Activated T-cell treated with anti-CD3 and anti-CD28 coated beads, Interleukin-2, amount 50 U/mL, for 1 hour (primary cell): ENCODE results near the gene RAMP2.
A peak's percentile ranks its signal among the peaks of the same experiment; 100 is the strongest.
"Not testable (repeated sequence)": the region's sequence is repeated elsewhere in the genome, so short reads cannot be mapped to it uniquely, and the experiment has no call there.

ENCODE experiments used
- DNase-seq: peaks from one replicate; pipeline ENCODE4 v3.0.0-alpha.2; 2020

RAMP2 gene, protein sequence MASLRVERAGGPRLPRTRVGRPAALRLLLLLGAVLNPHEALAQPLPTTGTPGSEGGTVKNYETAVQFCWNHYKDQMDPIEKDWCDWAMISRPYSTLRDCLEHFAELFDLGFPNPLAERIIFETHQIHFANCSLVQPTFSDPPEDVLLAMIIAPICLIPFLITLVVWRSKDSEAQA

DNA sequence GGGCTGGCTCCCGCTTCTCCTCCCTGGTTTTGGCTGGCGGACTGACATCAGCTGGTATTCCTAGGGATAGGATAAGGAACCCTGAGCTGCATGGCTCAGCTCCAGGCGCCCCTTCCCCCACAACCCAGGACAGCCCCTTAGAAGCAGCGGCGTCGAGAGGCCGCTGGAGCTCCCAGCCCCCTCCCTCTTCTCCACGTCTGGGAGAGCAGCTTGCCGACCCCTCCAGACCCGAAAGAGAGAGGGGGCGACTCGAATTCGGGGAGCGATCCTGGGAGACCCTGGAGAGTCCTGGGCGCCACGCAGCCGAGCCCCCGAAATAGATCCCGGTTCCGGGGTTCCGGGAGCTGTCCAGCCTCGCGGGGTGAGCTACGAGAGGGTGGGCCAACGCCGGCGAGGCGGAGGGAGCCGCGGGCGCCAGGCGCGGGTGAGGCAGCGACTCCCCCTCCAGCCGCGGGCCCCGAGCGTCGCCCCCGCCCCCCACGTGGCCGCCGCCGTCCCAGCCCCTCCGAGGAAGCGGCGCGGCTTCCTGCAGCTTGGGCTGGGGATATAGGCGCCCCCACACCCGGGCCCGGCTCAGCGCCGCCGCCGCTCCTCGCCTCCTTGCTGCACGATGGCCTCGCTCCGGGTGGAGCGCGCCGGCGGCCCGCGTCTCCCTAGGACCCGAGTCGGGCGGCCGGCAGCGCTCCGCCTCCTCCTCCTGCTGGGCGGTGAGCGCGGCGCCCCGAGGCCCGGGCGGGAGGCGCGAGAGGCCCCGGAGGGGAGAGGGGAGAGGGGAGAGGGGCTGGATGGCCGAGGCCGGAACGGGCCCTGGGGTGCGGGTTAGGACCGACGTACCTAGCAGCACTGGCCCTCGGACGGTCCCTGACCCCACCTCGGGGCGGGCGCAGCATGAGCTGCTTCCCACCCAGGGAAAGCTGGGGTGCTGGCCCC is at the start of gene RAMP2:
Gene RAMP2, plus strand, starts transcription at position 576 of the 930 bp plus-strand sequence. Its CDS starts 35 bp downstream, at position 611.
- DNase-seq = no peak

DNA sequence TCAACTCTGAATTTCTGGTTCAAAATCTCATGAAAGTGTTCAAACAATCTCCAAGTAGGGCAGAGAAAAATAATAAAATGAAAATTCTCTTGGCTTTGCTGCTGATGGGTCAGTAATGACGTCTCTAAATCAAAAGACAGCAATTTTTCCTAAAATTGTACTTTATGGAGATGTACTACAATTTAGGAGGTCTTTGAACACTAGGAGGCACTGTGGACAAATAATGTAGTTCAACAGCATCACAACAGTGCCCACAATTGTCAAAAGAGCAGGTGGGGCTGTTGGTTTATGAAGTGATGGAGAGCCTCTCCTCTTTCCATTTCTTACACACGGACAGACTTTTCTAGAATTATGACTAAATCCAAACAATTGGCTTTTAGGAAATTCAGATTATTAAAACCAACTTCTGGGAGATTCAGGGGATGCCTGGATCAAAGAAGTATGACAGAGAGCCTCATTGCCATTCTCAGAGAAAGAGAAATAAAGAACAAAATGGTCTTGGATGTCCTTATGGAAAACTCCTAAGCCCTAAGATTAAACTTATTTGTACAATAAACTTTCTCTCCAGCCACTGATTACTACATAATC is 39.9 kb upstream of the RAMP2 start:
- DNase-seq = no peak

DNA sequence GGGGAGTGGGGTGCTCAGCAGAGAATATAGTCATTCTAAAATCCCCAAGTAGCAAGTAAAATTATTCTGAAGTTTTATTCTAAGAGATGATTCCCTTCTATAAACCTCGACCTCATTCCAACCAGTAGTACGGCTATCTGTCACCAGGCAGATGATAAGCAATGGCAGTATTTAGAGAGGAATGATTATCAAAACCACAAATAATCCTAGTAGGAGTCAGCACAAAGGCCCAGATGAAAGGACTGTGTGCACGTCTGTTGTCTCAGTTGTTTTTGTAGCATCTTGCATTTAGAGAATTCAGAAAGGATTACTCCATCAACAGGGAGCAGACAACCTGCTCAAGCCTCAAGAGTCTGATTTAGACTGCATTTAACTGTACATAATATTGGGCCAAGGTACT is 37.4 kb upstream of the RAMP2 start:
- no peak for DNase-seq

DNA sequence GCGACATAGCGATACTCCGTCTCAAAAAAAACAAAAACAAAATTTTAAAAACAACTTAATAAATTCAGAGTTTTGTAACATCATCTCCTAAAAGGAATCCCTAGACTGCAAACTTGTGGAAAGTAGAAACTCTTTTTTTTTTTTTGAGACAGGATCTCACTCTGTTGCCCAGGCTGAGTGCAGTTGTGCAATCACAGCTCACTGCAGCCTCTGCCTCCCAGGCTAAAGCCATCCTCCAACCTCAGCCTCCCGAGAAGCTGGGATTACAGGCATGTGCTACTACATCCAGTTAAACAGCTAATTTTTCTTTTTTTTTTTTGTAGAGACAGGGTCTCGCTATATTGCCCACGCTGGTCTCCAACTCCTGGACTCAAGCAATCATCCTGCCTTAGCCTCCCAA is 35.9 kb upstream of the RAMP2 start:
- DNase-seq = no peak

DNA sequence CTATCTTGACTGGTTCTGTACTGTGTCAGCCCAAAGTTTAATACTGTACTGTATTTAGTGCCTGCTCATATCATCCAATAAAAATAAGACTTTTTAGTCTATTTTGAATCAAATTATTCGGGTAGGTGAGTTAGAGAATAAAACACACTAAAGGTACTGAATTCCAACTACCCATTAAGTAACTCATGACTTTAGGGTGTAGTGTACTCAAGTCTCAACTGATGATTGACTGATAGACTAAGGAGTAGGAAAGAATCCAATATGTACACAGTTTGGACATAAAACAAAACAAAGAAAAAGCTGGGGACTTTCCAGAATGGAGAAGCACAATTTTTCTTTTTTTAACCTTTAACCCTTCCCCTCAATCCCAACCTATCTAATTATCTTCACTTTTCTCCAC is 20.3 kb upstream of the RAMP2 start:
- no peak for DNase-seq

DNA sequence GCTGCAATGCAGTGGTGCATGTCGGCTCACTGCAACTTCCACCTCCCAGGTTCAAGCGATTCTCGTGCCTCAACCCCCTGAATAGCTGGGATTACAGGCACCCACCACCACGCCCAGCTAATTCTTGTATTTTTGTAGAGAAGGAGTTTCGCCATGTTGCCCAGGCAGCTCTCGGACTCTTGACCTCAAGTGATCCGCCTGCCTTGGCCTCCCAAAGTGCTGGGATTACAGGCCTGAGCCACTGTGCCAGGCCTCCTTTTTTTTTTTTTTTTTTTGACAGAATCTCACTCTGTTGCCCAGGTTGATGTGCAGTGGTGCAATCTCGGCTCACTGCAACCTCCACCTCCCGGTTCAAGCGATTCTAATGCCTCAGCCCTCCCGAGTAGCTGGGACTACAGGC is 18.1 kb upstream of the RAMP2 start:
- not testable (repeated sequence) for DNase-seq

DNA sequence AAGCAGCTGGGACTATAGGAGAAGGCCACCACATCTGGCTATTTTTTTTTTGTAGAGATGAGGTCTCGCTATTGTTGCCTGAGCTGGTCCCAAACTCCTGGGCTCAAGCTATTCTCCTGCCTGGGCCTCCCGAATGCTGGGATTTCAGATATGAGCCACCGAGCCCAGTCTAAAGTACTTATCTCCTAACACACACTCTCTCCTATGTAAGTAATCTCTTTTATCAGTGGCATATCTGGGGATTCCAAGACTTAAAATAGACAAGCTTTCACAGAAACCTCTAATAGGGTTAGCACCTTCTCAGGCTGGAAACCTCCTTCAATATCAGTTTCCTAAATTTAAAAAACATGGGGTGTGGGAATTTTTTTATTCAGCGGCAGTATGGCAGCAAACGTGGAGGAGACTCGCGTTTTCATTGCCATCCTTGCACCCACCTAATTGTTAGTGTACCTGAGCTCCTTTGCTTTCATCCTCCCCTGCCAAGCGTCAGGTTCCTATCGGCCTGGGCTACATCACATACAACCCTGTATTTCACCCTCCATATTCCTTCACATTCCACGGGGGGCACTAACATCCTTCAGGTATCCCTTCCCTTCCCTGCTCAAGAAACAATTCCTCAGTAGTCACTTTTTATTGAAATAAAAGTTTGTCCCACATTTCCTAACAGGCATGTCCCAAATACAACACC is 17.3 kb upstream of the RAMP2 start:
- no peak for DNase-seq

DNA sequence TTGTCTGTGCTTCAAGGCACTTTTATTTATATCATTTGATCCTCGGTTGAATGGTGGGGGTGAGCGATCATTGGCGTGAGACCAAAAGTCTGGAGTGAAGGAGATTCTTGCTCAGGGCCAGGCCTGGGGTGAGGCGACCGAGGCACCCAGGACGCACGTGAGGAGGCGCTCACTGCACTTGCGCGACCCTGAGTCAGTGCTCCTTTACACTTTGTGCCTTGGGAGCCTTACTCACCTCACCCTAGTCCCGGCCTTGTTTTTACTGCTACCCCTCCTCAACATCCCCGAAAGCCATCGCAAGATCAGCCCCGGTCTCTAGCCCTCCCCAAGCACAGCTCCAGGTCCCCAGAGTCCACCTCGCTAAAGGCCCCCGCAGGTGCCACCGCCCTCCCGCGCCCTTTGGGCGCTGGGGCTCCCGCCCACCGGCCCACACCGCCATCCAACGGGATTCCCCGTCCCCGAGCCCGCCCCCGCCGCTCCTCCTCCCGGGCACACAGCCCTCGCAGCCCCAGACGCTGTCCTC is 16.7 kb upstream of the RAMP2 start:
- DNase-seq = no peak

DNA sequence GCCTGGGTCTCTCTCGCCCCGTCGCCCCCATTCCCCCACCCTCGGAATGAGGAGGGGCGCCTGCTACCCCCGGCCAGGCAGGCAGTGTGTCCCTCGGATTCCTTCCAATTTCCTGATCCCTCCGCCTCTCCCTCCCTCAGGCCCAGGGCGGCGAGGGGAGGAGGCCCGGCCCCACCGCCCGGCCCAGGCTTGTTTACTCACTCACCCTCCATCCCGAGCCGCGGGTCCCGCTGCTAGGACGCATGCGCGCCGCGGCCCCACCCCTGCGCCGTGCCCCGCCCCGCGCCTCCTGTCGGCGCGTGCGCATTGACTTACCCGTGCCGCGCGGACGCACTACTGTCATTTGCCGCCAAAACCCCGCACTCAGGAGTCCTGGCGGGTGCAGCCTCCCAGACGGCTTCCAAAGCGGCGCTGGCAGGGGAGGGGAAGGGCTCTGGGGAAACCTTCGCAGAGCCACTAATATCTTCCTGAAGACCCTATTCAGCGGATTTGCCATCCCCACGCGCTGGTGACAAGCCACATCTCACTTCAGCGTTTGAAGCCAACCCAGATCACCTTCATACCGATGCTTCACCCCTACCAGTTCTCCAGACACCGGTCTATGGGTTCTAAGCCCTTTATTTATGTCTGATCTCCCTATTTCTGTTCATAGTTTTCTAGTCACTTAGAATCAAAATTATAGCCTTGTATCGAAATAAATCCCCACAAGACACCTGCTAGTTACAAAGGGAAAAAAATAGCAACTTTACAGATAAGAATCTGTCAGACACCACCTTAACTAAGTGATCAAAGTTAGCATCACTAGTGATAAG is 16.0 kb upstream of the RAMP2 start, which contains the start of gene EZH1:
Gene EZH1, minus strand, starts transcription at position 235 of the 812 bp plus-strand sequence. CDS start 16,099 bp downstream, outside the sequence.
- peak; percentile 95 for DNase-seq

DNA sequence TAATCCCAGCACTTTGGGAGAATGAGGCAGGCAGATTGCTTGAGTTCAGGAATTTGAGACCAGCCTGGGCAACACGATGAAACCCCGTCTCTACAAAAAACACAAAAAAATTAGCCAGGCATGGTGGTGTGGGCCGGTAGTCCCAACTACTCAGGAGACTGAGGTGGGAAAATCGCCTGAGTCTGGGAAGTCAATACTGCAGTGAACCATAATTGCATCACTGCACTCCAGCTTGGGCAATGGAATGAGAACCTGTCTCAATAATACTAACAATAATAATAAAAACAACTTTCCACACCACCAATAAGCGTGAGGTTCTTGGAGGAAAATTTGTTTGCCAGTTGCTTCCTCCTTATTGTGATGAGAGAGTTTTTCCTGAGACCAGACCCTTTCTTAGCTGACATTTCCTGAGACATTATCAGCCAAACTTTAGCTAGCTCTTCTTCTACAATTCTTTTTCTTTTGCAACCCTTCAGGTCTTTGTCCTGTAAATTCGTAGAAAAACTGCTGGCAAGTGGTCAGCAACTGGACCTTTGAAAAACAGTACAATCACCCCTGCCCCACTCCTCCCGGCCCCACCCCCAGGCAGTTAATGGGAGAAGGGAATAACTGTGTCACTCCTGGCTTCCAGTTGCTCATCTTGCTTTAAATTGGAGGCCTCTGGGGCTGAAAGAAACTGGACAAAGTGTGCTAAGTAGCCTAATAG is 12.7 kb upstream of the RAMP2 start:
- no peak for DNase-seq

DNA sequence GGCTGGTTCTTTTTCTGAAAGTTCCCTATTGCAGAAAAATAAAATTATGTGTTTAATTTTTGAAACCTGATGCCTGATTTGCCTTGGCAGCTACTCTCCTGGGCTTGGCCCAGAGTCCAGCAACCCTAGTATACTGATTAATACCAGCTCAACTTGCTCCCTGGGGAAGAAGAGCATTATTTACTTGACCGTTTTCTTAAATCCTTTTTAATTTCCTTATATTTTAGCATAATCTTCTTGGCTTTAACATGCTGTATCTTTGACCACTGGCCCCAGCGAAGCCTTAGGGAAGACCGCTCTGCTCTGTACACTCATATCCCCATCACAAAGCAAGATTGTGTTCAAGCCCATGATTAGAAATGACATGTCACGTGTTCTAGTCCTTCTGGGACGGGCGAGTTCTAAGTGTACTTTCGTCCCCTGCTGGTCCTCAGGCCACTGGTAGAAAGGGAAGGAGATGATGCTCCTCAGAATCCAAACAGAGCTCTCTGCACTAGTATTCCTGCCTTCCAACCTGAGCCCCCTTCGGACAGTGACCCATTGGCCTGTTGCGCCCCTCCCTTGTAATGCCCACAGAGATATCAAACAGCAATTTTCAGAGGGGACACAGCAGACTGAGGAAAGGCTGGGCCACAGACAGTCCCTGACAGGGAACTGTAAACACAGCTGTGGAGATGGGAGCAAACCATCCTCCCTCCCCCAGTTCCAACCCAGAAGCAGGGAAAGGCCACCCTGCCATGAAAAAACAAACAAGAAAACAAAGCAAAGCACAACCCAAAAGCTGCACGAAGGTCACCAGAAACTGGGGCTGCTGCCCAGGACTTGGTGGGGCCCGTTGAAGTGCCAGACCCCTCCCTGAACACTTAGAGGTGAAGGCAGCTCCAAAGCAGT is 11.9 kb upstream of the RAMP2 start:
- DNase-seq = no peak

DNA sequence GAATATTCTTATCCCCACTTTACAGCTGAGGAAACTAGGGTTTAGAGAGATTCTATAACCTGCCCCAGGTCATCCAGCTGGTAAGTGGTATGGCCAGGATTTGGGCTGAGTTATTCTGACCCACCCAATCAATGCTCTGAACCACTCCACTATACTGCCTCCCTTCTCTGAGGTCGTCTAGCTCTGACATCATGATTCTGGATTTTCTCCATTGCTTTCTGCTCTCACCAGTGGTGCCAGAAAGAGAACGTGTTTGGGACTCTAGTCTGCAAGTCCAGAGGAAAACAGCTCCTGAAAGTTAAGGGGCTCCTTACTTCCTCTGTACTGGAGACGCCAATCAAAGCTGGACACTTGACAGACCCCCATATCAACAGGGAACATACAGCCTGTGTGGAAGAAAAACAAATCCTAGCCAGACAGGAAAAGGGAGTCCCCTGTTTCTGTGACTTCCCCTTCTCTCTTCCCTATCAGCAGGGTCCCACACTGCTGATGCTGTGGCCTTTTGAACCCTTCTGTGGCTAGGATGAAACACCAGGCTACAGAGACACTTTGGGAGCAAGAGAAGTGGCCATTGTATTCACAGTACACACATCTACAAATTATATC is 10.2 kb upstream of the RAMP2 start:
- no peak for DNase-seq

DNA sequence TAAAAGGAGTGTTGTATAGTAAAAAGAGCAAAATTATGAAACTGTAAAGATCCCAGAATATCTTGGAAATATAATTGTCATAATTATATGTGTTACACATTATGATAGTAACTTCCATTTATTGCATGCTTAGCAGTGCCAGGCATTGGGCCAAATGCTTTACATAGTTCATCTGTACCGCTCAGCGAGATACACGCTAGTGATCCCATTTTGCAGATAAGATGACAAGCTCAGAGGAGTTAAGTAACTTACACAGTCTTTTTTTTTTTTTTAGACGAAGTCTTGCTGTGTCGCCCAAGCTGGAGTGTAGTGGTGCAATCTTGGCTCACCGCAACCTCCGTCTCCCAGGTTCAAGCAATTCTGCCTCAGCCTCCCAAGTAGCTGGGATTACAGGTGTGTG is 9.4 kb upstream of the RAMP2 start:
- DNase-seq = no peak

DNA sequence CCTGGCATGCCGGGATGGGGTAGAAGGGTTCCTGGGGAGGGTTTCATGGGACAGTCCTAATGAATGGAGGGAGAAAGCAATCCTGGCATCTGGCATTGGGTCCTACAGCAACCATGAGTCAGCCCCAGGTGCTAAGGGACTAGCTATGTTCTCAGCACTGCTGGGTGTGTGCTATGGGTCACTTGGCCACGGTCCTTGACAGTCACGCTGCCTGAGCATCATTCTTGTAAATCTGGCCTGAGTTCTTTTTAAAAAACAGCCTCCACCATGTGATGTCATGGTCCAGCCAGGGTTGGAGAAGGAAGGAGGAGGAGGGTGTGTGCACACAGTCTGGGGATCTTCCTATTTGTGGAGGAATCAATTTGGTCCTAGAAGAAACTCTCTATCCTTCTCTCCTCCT is 6.2 kb upstream of the RAMP2 start:
- no peak for DNase-seq

DNA sequence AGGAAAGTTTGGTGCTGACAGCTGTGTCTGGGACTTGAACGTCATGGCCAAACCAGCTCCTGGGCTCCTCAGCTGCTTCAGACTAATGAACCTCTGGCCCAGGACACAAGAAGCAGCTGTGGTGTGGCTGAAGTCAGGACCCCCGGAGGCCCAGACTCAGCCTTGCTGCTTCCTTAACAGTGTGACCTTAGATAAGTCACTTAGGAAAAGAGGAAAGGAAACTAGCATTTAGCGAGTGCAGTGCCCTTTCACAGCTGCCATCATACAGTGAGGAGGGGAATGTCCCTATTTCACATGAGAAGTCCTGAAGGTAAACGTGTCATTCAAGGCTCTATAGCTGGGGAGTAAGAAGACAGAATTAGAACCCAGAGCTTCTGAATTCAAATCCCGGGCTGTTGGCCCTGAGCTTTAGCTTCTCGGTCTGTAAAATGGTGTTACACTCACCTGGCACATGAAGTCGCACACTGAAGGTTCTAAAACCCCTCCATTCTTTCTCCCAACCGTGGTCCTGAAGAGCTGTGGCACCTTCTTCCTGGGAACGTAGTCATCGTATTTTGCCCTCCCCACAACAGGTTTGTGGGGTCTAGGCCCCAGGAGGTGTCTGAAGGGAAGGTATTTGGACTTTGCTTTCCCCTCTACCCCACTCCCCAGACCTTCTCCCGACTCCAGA is 910 bp upstream of the RAMP2 start:
- DNase-seq = no peak

DNA sequence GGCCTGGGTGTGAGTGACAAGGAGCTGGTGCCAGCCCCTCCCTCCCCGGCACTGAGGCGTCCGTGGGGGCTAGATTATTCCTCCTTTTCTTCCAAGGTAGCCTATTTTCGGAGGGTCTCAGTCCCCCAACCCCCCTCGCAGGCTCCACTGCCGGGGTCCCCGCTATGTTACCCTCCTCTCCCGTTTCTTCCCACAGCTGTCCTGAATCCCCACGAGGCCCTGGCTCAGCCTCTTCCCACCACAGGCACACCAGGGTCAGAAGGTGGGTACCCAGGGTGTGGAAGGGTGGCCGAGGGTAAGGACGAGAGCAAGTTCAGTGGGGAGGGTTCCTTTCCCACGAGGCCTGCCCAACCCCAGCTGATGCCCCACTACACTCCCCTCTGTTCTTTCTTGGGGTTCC is 611 bp downstream of the RAMP2 start:
- no peak for DNase-seq

DNA sequence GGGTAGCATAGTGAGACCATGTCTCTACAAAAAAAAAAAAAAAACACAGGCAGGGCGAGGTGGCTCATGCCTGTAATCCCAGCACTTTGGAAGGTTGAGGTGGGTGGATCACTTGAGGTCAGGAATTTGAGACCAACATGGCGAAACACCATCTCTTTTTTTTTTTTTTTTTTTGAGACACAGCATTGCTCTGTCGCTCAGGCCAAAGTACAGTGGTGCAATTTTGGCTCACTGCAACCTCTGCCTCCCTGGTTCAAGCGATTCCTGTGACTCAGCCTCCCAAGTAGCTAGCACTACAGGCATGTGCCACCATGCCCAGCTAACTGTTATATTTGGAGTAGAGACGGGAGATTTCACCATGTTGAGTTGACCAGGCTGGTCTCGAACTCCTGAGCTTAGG is 5.1 kb downstream of the RAMP2 start:
- DNase-seq = no peak

DNA sequence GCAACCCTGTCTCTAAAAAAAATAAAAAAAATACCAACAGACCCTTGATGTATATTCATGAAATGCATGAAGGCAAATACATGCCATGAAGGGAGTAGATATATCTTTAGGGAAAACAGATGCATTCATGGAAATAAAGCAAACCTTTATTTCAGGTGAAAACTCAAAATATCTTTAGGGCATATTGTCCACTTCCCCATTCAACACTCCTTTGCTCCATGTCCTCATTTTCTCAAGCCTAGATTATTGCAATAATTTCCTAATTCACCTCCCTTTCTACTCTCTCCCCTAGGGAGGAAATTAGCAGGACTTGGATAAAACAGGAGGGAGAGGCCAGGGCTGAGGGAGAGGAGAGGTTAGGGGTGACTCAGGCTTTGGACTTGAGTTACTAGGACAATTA is 6.5 kb downstream of the RAMP2 start:
- DNase-seq = no peak

DNA sequence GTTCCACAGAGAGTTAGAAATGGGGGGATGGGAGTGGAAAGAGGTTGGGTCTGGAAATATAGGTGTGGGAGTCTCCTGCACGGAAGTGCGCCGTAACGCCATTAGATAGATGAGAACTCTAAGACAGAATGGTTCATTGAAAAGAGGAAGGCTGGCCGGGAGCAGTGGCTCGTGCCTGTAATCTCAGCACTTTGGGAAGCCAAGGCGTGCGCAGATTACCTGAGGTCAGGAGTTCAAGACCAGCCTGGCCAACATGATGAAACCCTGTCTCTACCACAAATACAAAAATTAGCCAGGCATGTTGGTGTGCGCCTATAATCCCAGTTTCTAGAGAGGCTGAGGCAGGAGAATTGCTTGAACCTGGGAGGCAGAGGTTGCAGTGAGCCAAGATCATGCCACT is 7.0 kb downstream of the RAMP2 start:
- not testable (repeated sequence) for DNase-seq
